HUDEP-2 (cell line): ENCODE data around the gene PKN1.
A peak's percentile ranks its signal among the peaks of the same experiment; 100 is the strongest.
"Not testable (repeated sequence)": the region's sequence is repeated elsewhere in the genome, so short reads cannot be mapped to it uniquely, and the experiment has no call there.

Experiments
- DNase-seq, 76 experiments: peaks; one replicate each; lab custom pipeline; 2025; ENCODE audit not compliant: unreplicated experiment in 76 of 76; lab: John Stamatoyannopoulos, UW

Gene PKN1

DNA sequence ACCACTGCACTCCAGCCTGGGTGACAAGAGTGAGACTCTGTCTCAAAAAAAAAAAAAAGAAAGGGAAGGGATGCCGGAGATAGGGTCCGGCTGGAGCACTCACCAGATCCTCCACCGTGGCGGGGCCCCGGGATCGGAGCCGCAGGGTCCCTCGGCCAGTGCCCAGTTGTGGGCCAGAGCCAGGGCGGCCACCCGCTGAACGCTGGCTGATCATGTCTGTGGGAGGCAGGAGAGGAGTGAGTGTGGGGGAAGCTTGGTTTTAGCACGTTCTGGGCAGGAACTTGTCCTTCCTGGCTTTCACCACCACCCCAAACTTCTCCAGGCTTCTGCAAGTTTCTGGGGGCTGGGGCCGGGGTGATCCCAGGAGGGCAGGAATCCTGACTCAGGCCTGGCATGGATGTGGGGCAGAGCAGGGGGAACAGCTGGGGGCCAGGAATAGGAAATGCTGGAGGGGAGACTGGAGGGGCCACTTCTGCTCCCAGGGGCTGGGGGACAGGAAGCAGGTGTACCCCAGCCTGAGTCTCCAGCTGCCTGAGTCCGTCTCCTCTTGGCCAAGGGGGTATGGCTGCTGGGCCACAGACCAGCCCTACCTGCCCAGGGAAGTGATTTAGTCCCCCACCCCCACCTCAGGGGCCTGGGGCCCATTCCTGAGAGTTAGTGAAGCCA lies 46.3 kb downstream of the PKN1 start:
- no peak for DNase-seq

GRCh38 chr19:14479975-14480699 lies 47.0 kb downstream of the PKN1 start:
- DNase-seq = peak in 53 of 76 experiments; percentile 4 to 69 (median 41)

- no peak for DNase-seq
Observed at GRCh38 chr19:14480700-14481079, 47.6 kb downstream of the PKN1 start.

GRCh38 chr19:14482172-14482941 lies 49.3 kb downstream of the PKN1 start:
- DNase-seq = no peak

- no peak for DNase-seq
Observed at GRCh38 chr19:14487370-14488125, 54.4 kb downstream of the PKN1 start.

GRCh38 chr19:14492756-14493337 lies 59.7 kb downstream of the PKN1 start:
- DNase-seq = no peak

DNA sequence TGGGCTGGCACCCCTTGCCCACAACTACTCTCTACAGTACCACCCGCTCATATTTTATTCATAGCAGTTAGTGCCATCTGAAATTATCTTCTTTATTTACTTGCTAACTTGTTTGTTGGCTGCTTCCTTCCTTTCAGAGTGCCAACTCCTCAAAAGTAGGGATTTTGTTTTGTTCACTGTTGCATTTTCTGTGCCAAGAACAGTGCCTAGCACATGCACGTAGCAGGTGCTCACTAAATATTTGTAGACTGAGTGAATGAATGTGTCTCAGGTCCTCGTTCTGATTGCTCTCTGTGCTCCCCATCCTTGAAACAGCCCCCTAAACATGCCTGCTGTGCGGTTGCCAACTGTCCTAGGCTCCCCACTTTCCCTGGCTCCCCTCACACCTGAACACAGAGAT lies 61.3 kb downstream of the PKN1 start:
- no peak for DNase-seq

- DNase-seq = no peak
Observed at GRCh38 chr19:14494910-14495671, 62.0 kb downstream of the PKN1 start.

DNA sequence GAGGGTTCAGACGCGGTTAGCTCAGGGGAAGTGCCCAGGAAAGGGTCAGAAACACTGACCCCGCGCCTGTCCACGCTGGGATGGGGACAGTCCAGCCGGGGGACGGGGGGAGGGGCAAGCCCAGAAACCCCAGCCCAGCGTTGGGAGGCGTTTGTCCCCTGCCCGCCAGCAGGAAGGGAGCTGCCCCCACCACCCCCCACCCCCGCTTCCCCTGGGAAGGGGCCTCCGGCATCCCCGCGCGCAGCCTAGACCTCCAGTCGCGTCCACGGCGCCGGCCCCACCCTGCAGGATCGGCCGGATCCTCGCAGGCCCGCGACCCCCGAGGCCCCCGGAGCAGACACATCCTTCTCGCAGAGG lies 62.5 kb downstream of the PKN1 start:
- DNase-seq = no peak

DNA sequence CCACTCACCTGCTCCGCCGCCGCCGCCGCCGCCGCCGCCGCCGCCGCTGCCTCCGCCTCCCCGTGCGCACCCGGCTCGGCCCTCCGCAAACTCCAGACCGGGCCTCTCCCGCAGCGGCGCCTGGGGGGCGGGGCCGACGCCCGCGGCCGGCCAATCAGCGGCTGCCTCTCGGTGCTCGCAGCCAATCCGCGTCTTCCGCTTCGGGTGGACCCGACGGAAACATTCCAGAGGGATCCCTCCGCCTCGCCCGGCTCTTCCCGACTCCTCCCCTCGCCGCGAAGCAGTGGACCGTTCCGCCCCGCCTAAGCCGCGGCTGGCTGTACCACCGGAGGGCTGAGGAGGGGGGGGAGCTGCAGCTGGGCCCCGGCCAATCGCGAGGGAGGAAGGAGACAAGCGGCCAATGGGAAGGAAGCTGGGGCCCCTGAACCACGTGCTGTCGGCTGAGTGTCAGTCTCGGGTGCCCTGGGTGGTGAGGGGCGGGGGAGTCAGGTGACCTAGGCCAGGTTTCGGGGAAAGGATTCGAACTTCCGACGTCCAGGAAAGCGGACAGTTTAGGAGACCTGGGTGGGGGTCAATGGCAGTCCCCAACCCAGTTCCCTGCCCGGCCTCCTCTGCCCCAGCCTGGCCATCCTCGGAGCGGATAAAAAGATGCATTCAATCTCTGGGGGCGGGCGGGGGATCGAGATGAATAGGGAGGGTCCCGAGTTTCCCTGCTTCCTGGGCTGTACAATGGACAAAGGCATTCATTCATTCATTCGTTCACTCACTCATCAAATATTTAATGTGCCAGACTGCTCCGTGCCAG lies 63.1 kb downstream of the PKN1 start, which contains the start of gene GIPC1:
TSS of gene GIPC1 (minus strand) at position 99 of the 805 bp plus-strand sequence. CDS start 13,151 bp downstream, outside the sequence.
- DNase-seq = peak; percentile 52 to 99 (median 93)

- no peak for DNase-seq
Observed at GRCh38 chr19:14496834-14497227, 63.7 kb downstream of the PKN1 start.

- no peak for DNase-seq
Observed at GRCh38 chr19:14497228-14497921, 64.3 kb downstream of the PKN1 start.

DNA sequence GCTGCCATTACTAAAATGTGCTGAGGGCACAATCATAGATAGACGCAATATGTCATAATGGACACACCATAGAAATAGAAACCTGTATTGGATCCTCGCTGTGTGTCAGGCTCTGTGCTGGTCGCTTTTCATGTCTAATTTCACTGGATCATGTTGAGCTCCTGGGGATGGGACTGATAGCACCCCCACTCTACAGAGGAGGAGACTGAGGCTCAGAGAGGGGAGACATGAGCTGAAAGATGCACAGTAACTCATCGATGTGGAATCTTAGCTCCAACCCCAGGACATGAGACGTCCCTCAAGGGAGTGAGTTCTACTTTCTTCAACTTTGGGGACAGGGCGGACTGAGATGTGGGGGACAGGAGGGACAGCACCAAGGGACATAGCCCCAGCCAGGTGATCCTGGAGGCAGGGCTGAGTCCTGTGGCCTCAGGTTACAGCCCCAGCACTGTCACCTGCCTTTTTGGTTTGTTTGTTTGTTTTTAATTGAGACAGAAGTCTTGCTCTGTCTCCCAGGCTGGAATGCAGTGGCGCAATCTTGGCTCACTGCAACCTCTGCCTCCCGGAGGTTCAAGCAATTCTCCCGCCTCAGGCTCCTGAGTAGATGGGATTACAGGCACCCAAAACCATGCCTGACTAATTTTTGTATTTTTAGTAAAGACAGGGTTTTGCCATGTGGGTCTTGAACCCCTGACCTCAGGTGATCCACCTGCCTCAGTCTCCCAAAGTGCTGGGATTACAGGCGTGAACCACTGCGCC lies 69.4 kb downstream of the PKN1 start:
- no peak for DNase-seq

DNA sequence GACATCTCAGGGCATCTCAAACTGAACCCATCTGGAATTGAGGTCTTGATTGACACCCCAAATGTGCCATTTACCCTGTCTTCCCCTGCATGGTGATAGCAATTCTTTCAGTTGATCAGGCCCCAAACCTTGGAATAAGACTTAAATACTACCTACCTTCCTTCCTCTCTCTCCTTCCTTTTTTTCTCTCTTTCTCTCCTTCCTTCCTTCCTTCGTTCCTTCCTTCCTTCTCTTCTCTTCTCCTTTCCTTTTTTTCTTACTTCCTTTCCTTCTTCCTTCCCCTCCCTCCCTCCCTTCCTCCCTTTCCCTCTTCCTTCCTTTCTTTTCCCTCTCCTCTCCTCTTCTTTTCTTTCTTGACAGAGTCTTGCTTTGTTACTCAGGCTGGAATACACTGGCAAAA lies 70.2 kb downstream of the PKN1 start:
- no peak for DNase-seq

DNA sequence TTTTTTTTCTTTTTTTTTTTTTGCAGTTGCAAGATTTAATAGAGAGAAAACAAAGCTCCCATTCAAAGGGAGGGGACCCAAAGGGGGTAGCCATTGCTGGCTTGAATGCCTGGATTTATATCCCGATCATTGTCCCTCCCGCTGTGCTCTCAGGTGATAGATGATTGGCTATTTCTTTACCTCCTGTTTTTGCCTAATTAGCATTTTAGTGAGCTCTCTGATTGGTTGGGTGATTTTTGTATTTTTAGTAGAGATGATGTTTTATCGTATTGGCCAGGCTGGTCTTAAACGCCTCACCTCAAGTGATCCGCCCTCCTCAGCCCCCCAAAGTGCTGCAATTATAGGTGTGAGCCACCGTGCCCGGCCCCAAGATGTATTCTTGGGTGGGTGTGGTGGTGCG lies 71.5 kb downstream of the PKN1 start:
- DNase-seq = not testable (repeated sequence)

DNA sequence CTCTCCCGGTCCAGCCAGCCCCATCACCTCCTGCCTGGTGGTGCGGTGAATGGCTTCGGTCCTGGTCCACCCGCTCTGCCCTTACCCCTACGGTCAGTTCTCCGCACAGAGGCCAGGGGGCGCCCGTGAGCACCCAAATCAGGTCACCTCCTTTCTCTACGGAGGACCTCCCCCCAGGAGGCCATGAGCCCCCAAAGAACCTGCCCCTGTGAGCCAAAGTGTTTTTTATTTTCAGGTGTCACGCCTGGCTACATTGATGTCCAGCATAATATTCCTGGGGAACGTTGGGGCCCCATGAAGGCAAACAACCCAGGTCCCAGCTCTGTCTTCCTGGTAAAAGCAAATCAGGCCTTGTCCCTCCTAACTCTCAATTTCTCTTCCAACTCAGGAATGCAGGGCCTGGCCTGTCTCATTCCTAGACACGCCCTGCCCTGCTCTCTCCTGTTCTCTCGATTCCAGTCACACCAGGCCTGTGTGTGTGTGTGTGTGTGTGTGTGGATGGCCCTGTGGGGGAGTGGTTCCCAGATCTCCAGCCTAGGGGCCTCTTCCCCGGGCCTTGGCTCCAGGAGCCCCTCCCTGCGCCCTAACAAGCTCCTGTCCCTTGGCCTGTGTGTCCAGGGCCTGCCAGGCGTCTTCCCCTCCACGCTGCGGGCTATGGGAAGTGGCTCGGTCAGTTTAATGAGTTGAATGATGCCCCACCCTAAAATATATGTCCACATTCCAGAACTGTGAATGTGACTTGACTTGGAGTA lies 72.6 kb downstream of the PKN1 start:
- peak in 59 of 76 experiments; percentile 16 to 77 (median 55) for DNase-seq
